T-helper 1 cell (primary cell): ENCODE results near the gene NDUFS6.
A peak's percentile ranks its signal among the peaks of the same experiment; 100 is the strongest.
"Not testable (repeated sequence)": the region's sequence is repeated elsewhere in the genome, so short reads cannot be mapped to it uniquely, and the experiment has no call there.

ENCODE experiments used
- DNase-seq, 5 donors: peaks; one replicate each; pipeline ENCODE4 v3.0.0-alpha.2; 2012 to 2020

The NDUFS6 gene

GRCh38 chr5:1784197-1785050 is 16.8 kb upstream of the NDUFS6 start:
- DNase-seq, result peak in 1 of 5 donors; percentile 4

DNA sequence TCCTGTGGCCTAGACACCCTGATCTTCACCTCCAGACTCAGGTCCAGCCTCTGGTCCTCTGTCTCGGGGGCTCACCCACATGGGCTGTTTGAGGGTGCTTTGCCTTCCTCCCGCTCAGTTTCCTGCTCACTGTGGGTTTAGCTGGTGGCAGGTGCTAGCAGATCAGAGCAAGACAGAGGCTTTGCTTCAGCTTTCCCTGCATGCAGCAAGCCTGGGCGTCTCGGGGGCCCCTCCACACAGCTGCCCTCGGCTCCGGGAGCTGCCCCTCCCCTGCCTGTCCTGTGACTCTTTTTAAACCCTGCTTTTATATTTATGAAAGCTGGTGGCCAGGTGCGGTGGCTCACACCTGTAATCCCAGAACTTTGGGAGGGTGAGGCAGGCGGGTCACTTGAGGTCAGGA is 16.1 kb upstream of the NDUFS6 start:
- DNase-seq, result peak in 1 of 5 donors; percentile 0

DNA sequence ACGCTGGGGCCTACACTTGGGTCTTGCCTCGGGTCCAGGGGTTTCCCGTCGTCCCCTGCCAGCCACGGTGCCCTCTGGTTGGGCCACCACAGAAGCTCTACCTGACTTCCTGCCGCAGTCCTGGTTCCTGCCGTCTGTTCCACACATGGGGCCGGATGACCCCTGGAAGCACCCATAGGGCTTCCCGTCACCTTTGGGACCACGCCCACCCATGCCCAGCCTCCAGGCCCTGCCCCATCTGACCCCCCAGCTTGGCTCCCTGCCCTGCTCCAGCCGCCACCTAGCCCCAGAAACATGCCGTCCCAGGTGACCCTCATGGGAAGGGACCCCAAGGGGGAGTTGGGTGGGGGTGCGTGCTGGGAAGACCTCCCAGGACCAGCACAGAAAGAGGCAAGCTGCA is 15.2 kb upstream of the NDUFS6 start:
- no peak for DNase-seq

- DNase-seq, result no peak
Observed at GRCh38 chr5:1786621-1787471, 14.4 kb upstream of the NDUFS6 start.

- DNase-seq, result no peak
Observed at GRCh38 chr5:1787472-1788047, 13.6 kb upstream of the NDUFS6 start.

DNA sequence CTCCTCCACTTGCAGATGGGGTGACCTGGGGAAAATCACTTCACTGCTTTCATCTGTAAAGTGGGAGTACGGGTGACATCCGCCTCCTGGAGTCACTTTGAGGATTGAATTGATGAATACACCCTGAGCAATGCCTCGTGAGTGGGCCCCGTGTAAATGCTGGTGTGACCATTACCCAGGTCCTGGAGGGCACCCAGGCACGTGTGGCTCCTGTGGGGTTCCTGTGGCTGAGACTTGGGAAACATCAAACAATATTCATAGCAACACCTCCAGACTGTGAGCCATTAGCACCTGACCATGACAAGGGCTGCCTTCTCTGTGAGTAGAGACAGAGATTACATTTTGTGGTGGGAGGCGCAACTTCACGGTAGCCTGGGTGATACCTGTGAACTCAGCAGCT is 13.0 kb upstream of the NDUFS6 start:
- DNase-seq, result no peak

- no peak for DNase-seq
Observed at GRCh38 chr5:1788828-1789227, 12.4 kb upstream of the NDUFS6 start.

DNA sequence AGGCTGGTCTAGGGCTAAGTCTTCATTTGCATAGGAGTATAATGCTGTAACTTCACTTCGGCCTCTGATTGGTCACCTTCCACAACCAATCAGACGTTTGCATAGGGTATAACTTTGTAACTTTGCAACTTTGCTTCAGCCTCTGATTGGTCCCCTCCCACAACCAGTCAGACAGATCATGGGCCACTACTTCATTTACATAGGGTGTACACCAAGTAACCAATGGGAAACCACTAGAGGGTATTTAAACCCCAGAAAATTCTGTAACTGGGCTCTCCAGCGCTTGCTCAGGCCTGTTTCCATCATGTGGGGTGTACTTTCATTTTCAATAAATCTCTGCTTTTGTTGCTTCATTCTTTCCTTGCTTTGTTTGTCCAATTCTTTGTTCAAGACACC is 11.8 kb upstream of the NDUFS6 start:
- peak in 1 of 5 donors; percentile 62 for DNase-seq

GRCh38 chr5:1789834-1790471 is 11.3 kb upstream of the NDUFS6 start:
- no peak for DNase-seq

GRCh38 chr5:1791176-1791575 is 10.0 kb upstream of the NDUFS6 start:
- DNase-seq, result no peak

DNA sequence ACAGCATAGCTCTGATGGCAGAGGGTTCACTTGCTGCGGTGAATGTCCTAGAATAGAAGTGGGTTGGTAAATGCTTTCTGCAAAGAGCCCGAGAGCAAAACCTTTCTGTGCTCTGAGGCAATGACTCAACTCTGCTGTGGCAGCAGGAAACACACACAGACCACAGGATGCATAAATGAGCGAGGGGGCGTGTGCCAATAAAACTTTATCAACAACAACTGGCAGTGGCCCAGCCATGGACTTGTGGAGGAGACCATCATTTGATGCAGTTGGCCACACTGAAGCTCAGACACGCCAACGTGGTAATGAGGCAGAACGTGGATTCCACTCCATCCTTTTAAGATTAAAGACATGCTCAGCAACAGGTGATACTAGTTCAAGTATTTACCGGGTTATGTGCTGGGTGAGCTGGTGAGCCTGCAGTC is 8.4 kb upstream of the NDUFS6 start:
- peak in 4 of 5 donors; percentile 37 to 97 (median 52) for DNase-seq

GRCh38 chr5:1793301-1793740 is 7.9 kb upstream of the NDUFS6 start:
- peak in 1 of 5 donors; percentile 18 for DNase-seq

- no peak for DNase-seq
Observed at GRCh38 chr5:1793966-1794900, 7.0 kb upstream of the NDUFS6 start.

DNA sequence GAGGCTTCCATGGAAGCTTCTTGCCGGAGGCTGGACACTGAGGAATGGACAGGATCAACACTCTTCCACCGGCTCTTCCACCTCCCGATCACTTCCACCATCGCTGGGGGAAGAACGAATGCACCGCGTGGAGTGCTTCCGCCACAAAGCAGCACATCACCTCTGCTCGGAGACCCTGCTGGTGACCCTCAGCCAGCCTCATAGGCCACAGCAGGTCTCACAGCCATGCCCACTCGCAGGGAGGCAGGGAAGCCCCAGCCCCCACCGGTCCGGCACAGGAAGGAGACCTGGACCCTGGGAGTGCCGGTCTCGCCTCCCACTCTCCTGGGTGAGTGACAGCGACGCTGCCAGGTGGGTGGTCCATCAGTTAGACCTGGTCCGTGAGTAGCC is 6.3 kb upstream of the NDUFS6 start:
- no peak for DNase-seq

GRCh38 chr5:1795506-1795905 is 5.7 kb upstream of the NDUFS6 start:
- no peak for DNase-seq

- no peak for DNase-seq
Observed at GRCh38 chr5:1795931-1796330, 5.3 kb upstream of the NDUFS6 start.

DNA sequence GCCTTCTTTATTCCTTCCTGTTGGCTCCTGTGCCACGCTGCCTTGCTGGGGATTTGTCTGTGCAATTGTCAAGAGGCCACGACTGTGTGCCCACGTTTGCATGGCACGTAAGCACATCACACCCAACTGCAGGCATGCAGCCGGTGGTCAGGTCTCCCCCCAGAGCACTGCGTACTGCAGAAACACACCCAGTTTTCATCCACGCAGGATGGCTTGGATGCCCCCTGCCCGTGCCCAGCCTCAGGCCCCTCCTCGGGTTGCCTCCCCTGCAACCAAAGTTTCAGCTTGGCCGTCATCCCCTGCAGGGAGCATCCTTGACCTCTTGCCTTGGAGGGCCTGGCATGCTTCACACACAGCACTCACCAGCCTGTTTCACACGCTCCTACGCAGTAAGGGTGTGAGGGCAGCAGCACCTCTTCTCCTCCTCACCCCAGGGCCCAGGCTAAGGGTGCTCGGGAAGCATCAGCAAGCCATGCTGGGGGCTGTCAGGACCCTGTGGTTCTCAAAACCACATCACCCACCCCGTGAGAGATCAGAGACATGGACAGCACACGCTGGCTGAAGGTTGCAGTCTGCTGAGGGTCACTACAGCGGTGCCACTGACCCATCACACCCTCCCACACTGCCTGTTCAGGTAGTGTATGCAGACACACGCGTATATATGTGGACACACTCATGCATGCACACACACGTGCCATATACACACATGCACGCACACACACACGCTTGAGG is 4.7 kb upstream of the NDUFS6 start:
- no peak for DNase-seq

GRCh38 chr5:1797103-1797800 is 4.0 kb upstream of the NDUFS6 start:
- DNase-seq, result no peak

- no peak for DNase-seq
Observed at GRCh38 chr5:1797855-1798254, 3.4 kb upstream of the NDUFS6 start.

DNA sequence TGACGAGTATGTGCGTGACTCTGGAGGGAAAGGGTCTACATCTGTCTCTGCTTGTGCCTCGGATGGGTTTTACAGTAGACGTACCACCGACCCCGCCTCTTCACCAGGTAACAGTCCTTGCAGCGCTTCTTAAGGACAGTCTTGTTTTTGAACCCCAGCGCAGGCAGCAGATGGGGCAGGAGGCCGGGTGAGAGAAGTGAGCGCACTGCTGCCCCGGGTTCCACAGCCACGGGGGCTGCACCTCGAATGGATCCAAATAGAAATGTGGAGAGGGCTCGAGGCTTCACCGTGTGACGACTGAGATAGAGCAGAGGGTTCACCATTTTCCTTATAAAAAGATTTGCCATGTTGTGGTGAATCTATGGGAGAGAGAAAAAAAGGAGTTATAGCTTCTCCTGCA is 2.6 kb upstream of the NDUFS6 start:
- not testable (repeated sequence) for DNase-seq
